Uterus (tissue), 2 donors: Measurements from ENCODE around the gene FGD2.

ENCODE experiments used
- POLR2A ChIP-seq, 2 donors: fragments of 450-650 bp; IDR thresholded peaks; one replicate each; pipeline ENCODE4 v1.6.1; 2016; ENCODE audit warnings: antibody characterized with exemption in 2 of 2, mild to moderate bottlenecking in 1 of 2, moderate library complexity in 1 of 2
- TF ChIP-seq, protein P1 (sequence below), 4 experiments: fragments of 200-600 bp in 2 of 4; fragments of 450-650 bp in 2 of 4; sonication (generic) in 2 of 4; IDR thresholded peaks; one replicate each; pipeline ENCODE4 v1.5.1; 2016 to 2019; ENCODE audit warnings: antibody characterized with exemption in 4 of 4, mild to moderate bottlenecking in 2 of 4, moderate library complexity in 1 of 4

GRCh38 chr6:37054580-37054979 lies 49.1 kb downstream of the FGD2 start:
- TF ChIP-seq, protein P1, sequence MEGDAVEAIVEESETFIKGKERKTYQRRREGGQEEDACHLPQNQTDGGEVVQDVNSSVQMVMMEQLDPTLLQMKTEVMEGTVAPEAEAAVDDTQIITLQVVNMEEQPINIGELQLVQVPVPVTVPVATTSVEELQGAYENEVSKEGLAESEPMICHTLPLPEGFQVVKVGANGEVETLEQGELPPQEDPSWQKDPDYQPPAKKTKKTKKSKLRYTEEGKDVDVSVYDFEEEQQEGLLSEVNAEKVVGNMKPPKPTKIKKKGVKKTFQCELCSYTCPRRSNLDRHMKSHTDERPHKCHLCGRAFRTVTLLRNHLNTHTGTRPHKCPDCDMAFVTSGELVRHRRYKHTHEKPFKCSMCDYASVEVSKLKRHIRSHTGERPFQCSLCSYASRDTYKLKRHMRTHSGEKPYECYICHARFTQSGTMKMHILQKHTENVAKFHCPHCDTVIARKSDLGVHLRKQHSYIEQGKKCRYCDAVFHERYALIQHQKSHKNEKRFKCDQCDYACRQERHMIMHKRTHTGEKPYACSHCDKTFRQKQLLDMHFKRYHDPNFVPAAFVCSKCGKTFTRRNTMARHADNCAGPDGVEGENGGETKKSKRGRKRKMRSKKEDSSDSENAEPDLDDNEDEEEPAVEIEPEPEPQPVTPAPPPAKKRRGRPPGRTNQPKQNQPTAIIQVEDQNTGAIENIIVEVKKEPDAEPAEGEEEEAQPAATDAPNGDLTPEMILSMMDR (IDR thresholded peaks at IDR 0.05): no peak
- no peak for TF ChIP-seq POLR2A (IDR thresholded peaks at IDR 0.05)
